GM10266 (cell line): Measurements from ENCODE around the gene MAPK14.

Experiments used
- DNase-seq: peaks from one replicate; pipeline ENCODE4 v3.0.0; 2012; ENCODE audit errors: extremely low spot score
- TF ChIP-seq, protein P1 (sequence below): IDR thresholded peaks from 2 replicates; pipeline ENCODE4 v1.5.1; 2012; ENCODE audit warnings: mild to moderate bottlenecking, low read depth; ENCODE audit not compliant: control insufficient read depth, insufficient read depth; ENCODE audit errors: missing control alignments

The MAPK14 gene

DNA sequence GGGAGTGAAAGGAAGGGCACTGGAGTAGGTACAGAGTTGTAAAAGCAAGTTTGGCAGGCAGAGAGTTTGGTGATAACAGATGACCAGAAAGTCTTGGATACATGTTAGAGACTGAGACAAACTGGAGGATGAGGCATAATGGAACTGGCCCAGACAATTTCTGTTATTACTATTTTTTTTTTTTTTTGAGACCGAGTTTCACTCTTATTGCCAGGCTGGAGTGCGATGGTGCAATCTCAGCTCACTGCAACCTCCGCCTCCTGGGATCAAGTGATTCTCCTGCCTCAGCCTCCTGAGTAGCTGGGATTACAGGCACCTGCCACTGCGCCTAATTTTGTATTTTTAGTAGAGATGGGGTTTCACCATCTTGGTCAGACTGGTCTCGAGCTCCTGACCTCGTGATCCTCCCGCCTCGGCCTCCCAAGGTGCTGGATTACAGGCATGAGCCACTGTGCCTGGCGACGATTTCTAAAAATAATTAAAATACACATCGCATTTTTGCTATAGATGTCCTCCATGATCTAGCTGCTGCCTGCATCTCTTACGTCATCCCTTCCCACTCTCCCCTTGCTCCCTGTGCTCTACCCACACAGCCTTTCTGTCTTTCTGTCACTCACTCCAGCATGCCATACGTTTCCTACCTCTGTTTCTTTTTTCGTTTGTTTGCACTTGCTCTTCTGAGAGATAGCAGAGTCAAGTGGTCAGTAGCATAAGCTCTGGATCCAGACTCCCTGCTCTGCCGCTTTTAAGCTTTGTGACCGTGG, 23.5 kb downstream of the MAPK14 start:
- DNase-seq, result no peak
- TF ChIP-seq, protein P1, sequence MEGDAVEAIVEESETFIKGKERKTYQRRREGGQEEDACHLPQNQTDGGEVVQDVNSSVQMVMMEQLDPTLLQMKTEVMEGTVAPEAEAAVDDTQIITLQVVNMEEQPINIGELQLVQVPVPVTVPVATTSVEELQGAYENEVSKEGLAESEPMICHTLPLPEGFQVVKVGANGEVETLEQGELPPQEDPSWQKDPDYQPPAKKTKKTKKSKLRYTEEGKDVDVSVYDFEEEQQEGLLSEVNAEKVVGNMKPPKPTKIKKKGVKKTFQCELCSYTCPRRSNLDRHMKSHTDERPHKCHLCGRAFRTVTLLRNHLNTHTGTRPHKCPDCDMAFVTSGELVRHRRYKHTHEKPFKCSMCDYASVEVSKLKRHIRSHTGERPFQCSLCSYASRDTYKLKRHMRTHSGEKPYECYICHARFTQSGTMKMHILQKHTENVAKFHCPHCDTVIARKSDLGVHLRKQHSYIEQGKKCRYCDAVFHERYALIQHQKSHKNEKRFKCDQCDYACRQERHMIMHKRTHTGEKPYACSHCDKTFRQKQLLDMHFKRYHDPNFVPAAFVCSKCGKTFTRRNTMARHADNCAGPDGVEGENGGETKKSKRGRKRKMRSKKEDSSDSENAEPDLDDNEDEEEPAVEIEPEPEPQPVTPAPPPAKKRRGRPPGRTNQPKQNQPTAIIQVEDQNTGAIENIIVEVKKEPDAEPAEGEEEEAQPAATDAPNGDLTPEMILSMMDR, result no peak

- TF ChIP-seq, protein P1, result no peak
- DNase-seq, result no peak
Observed at GRCh38 chr6:36052097-36052496, 24.5 kb downstream of the MAPK14 start.

GRCh38 chr6:36053878-36054277, 26.3 kb downstream of the MAPK14 start:
- DNase-seq, result no peak
- TF ChIP-seq, protein P1, result no peak

DNA sequence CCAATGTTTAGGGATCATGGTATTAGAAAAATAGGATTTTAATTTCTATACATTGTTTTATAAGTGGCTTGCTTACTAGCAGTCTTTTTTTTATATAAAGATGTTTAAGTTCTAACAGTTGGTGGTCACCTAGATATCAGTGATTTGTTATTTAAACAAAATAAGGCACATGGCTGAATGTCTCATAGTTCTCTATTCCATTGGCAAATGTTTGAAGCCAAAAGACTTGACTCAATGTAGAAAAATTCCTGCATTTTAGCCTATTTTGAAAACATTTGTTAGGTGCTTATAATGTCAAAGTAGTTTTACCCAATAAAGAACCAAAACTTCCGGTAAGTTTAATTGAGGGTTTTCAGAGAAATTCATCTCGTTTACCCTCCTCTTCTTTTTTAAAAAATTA, 26.8 kb downstream of the MAPK14 start:
- TF ChIP-seq, protein P1, result no peak
- DNase-seq, result no peak

GRCh38 chr6:36054956-36055355, 27.3 kb downstream of the MAPK14 start:
- TF ChIP-seq, protein P1, result no peak
- DNase-seq, result no peak

DNA sequence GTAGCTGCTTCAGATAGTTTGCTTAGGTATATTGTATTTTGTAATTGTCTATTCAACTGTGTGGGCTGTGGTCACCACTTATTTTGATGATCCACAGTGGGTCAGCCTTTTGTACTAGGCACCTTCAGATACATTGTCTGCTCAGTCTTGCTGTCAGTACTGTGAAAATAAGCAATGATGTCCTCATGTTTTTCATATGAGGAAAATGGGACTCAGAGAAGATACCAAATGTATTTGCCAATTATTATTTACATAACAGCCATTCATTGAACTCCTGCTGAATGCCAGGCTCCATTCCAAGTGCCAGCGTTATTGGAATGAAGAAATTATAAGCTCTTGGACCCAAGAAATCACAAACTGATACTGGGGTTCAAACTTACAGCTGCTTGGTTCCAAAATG, 28.6 kb downstream of the MAPK14 start:
- TF ChIP-seq, protein P1, result no peak
- DNase-seq, result no peak

- no peak for DNase-seq
Observed at GRCh38 chr6:36061236-36061635, 33.6 kb downstream of the MAPK14 start.

More at GRCh38 chr6:36061236-36061635, 33.6 kb downstream of the MAPK14 start:
- TF ChIP-seq, protein P1, result no peak
